COLO829 (cell line): ENCODE results near the gene HNF4A.

Experiments
- DNase-seq: peaks from one replicate; pipeline ENCODE4 v3.0.0; 2012; ENCODE audit warnings: low spot score

HNF4A gene

GRCh38 chr20:44392776-44393607, 37.5 kb downstream of the HNF4A start:
- no peak for DNase-seq

- no peak for DNase-seq
Observed at GRCh38 chr20:44393608-44394451, 38.3 kb downstream of the HNF4A start.

- no peak for DNase-seq
Observed at GRCh38 chr20:44394452-44394701, 38.9 kb downstream of the HNF4A start.

GRCh38 chr20:44394702-44395460, 39.4 kb downstream of the HNF4A start:
- DNase-seq, result no peak

- no peak for DNase-seq
Observed at GRCh38 chr20:44395461-44396340, 40.2 kb downstream of the HNF4A start.

- DNase-seq, result no peak
Observed at GRCh38 chr20:44396369-44397130, 41.1 kb downstream of the HNF4A start.

- no peak for DNase-seq
Observed at GRCh38 chr20:44398335-44398734, 42.8 kb downstream of the HNF4A start.

- no peak for DNase-seq
Observed at GRCh38 chr20:44399446-44399845, 43.9 kb downstream of the HNF4A start.

- DNase-seq, result no peak
Observed at GRCh38 chr20:44400671-44400969, 45.1 kb downstream of the HNF4A start.

- DNase-seq, result no peak
Observed at GRCh38 chr20:44400970-44401769, 45.7 kb downstream of the HNF4A start.

GRCh38 chr20:44401770-44402390, 46.4 kb downstream of the HNF4A start:
- DNase-seq, result no peak

- DNase-seq, result no peak
Observed at GRCh38 chr20:44402391-44403193, 47.1 kb downstream of the HNF4A start.

GRCh38 chr20:44403194-44404112, 48.0 kb downstream of the HNF4A start:
- DNase-seq, result no peak

GRCh38 chr20:44404204-44405181, 49.0 kb downstream of the HNF4A start:
- DNase-seq, result no peak

GRCh38 chr20:44405257-44405656, 49.8 kb downstream of the HNF4A start:
- DNase-seq, result no peak

GRCh38 chr20:44405785-44406571, 50.5 kb downstream of the HNF4A start:
- no peak for DNase-seq
